HepG2 (cell line): Measurements from ENCODE around the gene ABHD15. TPM values are rescaled to one million over a fixed set of nuclear protein-coding genes. Genes with fewer than 3 reads are reported as not detected.

ENCODE experiments used
- ATF7-NPFF ChIP-seq: sonication (generic); formaldehyde crosslinking; IDR thresholded peaks from 2 replicates; pipeline ENCODE4 v1.8.1; 2023; ENCODE audit warnings: mild to moderate bottlenecking, low read depth, missing genetic modification reagents, moderate library complexity
- BRD4 ChIP-seq: sonication (generic); formaldehyde crosslinking; IDR thresholded peaks from 2 replicates; pipeline ENCODE4 v1.4.0; 2020; ENCODE audit warnings: missing genetic modification reagents
- HOXA3 ChIP-seq: sonication (generic); formaldehyde crosslinking; IDR thresholded peaks from 2 replicates; pipeline ENCODE4 v1.5.0; 2020; ENCODE audit warnings: missing genetic modification reagents
- HOXA5 ChIP-seq: sonication (generic); formaldehyde crosslinking; IDR thresholded peaks from 2 replicates; pipeline ENCODE4 v1.4.0; 2020; ENCODE audit warnings: missing genetic modification reagents
- KDM5B ChIP-seq: sonication (generic); formaldehyde crosslinking; IDR thresholded peaks from 2 replicates; pipeline ENCODE4 v1.4.0; 2020; ENCODE audit warnings: missing genetic modification reagents, mild to moderate bottlenecking, borderline replicate concordance
- PAWR ChIP-seq: sonication (generic); formaldehyde crosslinking; IDR thresholded peaks from 2 replicates; pipeline ENCODE4 v1.4.0; 2020; ENCODE audit warnings: missing genetic modification reagents, mild to moderate bottlenecking, borderline replicate concordance
- RFXAP ChIP-seq: sonication (generic); formaldehyde crosslinking; IDR thresholded peaks from 2 replicates; pipeline ENCODE4 v1.4.0; 2020; ENCODE audit warnings: missing genetic modification reagents, borderline replicate concordance
- RNF2 ChIP-seq: fragments of 450-650 bp; conservative IDR thresholded peaks from 2 replicates; pipeline ENCODE4 v1.6.1; 2016; ENCODE audit warnings: low read depth
- SP5 ChIP-seq: IDR thresholded peaks from 2 replicates; pipeline ENCODE4 v1.6.1; 2016; ENCODE audit warnings: low read depth, borderline replicate concordance
- TAF1 ChIP-seq: sonication (generic); formaldehyde crosslinking; IDR thresholded peaks from 2 replicates; pipeline ENCODE4 v1.4.0; 2020; ENCODE audit warnings: missing genetic modification reagents
- TOE1 ChIP-seq: sonication (generic); formaldehyde crosslinking; IDR thresholded peaks from 2 replicates; pipeline ENCODE4 v1.4.0; 2020; ENCODE audit warnings: mild to moderate bottlenecking, missing genetic modification reagents
- ZBTB42 ChIP-seq: sonication (generic); formaldehyde crosslinking; IDR thresholded peaks from 2 replicates; pipeline ENCODE4 v1.5.0; 2020; ENCODE audit warnings: mild to moderate bottlenecking, missing genetic modification reagents
- ZNF235 ChIP-seq: sonication (generic); formaldehyde crosslinking; IDR thresholded peaks from 2 replicates; pipeline ENCODE4 v1.8.1; 2023; ENCODE audit warnings: mild to moderate bottlenecking, missing genetic modification reagents, borderline replicate concordance
- ZNF282 ChIP-seq: fragments of 450-650 bp; IDR thresholded peaks from 2 replicates; pipeline ENCODE4 v1.6.1; 2018; ENCODE audit not compliant: partially characterized antibody
- ZNF350 ChIP-seq: sonication (generic); formaldehyde crosslinking; IDR thresholded peaks from 2 replicates; pipeline ENCODE4 v1.4.0; 2020; ENCODE audit warnings: mild to moderate bottlenecking, low read depth, missing genetic modification reagents, borderline replicate concordance
- ZNF451 ChIP-seq: sonication (generic); formaldehyde crosslinking; IDR thresholded peaks from 2 replicates; pipeline ENCODE4 v1.5.0; 2020; ENCODE audit warnings: mild to moderate bottlenecking, missing genetic modification reagents
- ZNF558 ChIP-seq: sonication (generic); formaldehyde crosslinking; IDR thresholded peaks from 2 replicates; pipeline ENCODE4 v1.9.0; 2022; ENCODE audit warnings: mild to moderate bottlenecking, missing genetic modification reagents, borderline replicate concordance
- ZNF567 ChIP-seq: sonication (generic); formaldehyde crosslinking; IDR thresholded peaks from 2 replicates; pipeline ENCODE4 v1.8.1; 2023; ENCODE audit warnings: mild to moderate bottlenecking, missing genetic modification reagents, borderline replicate concordance
- ZNF746 ChIP-seq: sonication (generic); formaldehyde crosslinking; IDR thresholded peaks from 2 replicates; pipeline ENCODE4 v1.8.0; 2022; ENCODE audit warnings: mild to moderate bottlenecking, missing genetic modification reagents
- polyA plus RNA-seq, 8 experiments: library from polyadenylated mRNA; depleted of rRNA in 3 of 8; stranded (reverse) in 7 of 8; unstranded in 1 of 8; fragments of >200 nt; fragmentation: Illumina TruSeq in 4 of 8; extraction: Trizol in 4 of 8; gene quantifications; 2 replicates each; pipeline versions ENCODE4 v1.2.1 to v1.2.3, GENCODE V29; 2011 to 2016; ENCODE audit warnings: low read depth in 4 of 8, missing spikeins in 1 of 8, mixed read lengths in 1 of 8; ENCODE audit not compliant: insufficient read depth in 1 of 8
- total RNA-seq, 5 experiments: library from RNA; depleted of rRNA; stranded (reverse); fragments of >200 nt; fragmentation: Illumina TruSeq; extraction: Trizol; gene quantifications; 2 replicates each; pipeline ENCODE4 v1.2.3, GENCODE V29; 2016; ENCODE audit warnings: low read depth in 1 of 5
- TF ChIP-seq, protein P1 (sequence below): sonication (generic); formaldehyde crosslinking; IDR thresholded peaks from 2 replicates; pipeline ENCODE4 v1.9.0; 2021; ENCODE audit warnings: mild to moderate bottlenecking, missing genetic modification reagents
- TF ChIP-seq, protein P2 (sequence below): sonication (generic); formaldehyde crosslinking; IDR thresholded peaks from 2 replicates; pipeline ENCODE4 v1.4.0; 2020; ENCODE audit warnings: missing genetic modification reagents, mild to moderate bottlenecking, borderline replicate concordance

The ABHD15 gene
- total and polyA plus RNA-seq, 2 of the 13 experiments (the other 11 are each of a cell fraction or from before 2014, with no cell fraction given) = 2.4 to 7.7 TPM

DNA sequence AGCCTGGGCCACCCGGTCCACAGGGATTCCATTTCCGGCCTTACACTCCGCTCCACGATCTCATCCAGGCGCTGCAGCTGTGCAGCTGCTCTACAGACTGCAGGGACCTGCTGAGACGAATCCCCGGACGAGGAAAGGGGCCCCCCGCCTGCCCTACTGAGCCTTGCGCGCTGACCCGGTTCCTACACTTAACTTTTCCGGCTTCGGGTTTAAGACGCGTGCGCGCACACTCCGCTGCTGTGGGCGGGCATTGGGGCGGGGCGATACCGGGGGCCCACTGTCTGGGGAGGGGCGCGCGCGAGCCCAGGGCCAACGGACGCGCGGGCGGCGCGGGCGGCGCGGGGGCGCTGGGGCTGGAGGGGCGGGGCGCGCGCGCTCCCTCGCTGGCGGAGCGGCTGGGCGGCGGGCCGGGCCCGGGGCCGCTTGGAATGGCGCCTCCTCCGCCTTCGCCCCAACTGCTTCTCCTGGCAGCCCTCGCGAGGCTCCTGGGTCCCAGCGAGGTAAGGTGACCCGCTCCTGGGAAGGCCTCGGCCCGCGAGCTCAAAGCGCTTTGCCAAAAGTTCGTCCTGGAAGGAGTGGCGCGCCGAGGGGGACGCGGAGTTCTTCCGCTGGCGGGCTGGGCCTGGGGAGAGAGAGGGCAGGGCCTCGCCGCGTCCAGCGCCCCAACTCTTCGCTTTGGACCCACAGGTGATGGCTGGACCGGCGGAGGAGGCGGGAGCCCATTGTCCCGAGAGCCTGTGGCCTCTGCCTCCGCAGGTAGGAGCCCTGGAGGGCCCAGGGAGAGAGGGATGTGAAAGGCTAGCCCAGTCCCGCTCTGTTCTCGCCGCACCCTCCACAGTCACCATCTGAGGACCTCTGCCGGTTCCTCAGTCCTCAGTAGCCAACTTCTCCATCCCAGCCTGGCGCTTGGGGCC lies 1.8 kb upstream of the ABHD15 start, which contains the start of gene TP53I13 (continued):
- peak; percentile 84; the same call in 1 of the 2 replicates for TF ChIP-seq ZNF558 (CRISPR knock-in tag)
- no peak for TF ChIP-seq TOE1 (CRISPR knock-in tag)
- no peak for TF ChIP-seq PAWR (CRISPR knock-in tag)
- no peak for TF ChIP-seq ZNF282
- peak; percentile 63 for TF ChIP-seq TAF1
- TF ChIP-seq BRD4 (CRISPR knock-in tag) = no peak
- TF ChIP-seq ATF7-NPFF = 0 out of 2 replicates have a peak, but pooled peaks have one; percentile 63
- no peak; the same call in 1 of the 2 replicates for TF ChIP-seq ZNF350 (CRISPR knock-in tag)
- peak; percentile 73 for TF ChIP-seq SP5 (CRISPR knock-in tag)
- TF ChIP-seq RNF2 = no peak
- TF ChIP-seq, protein P1, sequence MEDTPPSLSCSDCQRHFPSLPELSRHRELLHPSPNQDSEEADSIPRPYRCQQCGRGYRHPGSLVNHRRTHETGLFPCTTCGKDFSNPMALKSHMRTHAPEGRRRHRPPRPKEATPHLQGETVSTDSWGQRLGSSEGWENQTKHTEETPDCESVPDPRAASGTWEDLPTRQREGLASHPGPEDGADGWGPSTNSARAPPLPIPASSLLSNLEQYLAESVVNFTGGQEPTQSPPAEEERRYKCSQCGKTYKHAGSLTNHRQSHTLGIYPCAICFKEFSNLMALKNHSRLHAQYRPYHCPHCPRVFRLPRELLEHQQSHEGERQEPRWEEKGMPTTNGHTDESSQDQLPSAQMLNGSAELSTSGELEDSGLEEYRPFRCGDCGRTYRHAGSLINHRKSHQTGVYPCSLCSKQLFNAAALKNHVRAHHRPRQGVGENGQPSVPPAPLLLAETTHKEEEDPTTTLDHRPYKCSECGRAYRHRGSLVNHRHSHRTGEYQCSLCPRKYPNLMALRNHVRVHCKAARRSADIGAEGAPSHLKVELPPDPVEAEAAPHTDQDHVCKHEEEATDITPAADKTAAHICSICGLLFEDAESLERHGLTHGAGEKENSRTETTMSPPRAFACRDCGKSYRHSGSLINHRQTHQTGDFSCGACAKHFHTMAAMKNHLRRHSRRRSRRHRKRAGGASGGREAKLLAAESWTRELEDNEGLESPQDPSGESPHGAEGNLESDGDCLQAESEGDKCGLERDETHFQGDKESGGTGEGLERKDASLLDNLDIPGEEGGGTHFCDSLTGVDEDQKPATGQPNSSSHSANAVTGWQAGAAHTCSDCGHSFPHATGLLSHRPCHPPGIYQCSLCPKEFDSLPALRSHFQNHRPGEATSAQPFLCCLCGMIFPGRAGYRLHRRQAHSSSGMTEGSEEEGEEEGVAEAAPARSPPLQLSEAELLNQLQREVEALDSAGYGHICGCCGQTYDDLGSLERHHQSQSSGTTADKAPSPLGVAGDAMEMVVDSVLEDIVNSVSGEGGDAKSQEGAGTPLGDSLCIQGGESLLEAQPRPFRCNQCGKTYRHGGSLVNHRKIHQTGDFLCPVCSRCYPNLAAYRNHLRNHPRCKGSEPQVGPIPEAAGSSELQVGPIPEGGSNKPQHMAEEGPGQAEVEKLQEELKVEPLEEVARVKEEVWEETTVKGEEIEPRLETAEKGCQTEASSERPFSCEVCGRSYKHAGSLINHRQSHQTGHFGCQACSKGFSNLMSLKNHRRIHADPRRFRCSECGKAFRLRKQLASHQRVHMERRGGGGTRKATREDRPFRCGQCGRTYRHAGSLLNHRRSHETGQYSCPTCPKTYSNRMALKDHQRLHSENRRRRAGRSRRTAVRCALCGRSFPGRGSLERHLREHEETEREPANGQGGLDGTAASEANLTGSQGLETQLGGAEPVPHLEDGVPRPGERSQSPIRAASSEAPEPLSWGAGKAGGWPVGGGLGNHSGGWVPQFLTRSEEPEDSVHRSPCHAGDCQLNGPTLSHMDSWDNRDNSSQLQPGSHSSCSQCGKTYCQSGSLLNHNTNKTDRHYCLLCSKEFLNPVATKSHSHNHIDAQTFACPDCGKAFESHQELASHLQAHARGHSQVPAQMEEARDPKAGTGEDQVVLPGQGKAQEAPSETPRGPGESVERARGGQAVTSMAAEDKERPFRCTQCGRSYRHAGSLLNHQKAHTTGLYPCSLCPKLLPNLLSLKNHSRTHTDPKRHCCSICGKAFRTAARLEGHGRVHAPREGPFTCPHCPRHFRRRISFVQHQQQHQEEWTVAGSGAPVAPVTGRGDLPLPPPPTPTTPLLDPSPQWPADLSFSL (CRISPR knock-in tag) = no peak
- TF ChIP-seq HOXA5 (CRISPR knock-in tag) = no peak
- peak; percentile 8; the same call in 1 of the 2 replicates for TF ChIP-seq HOXA3
- no peak for TF ChIP-seq ZNF451 (CRISPR knock-in tag)
- TF ChIP-seq KDM5B (CRISPR knock-in tag) = peak; percentile 69; the same call in 1 of the 2 replicates
- TF ChIP-seq, protein P2, sequence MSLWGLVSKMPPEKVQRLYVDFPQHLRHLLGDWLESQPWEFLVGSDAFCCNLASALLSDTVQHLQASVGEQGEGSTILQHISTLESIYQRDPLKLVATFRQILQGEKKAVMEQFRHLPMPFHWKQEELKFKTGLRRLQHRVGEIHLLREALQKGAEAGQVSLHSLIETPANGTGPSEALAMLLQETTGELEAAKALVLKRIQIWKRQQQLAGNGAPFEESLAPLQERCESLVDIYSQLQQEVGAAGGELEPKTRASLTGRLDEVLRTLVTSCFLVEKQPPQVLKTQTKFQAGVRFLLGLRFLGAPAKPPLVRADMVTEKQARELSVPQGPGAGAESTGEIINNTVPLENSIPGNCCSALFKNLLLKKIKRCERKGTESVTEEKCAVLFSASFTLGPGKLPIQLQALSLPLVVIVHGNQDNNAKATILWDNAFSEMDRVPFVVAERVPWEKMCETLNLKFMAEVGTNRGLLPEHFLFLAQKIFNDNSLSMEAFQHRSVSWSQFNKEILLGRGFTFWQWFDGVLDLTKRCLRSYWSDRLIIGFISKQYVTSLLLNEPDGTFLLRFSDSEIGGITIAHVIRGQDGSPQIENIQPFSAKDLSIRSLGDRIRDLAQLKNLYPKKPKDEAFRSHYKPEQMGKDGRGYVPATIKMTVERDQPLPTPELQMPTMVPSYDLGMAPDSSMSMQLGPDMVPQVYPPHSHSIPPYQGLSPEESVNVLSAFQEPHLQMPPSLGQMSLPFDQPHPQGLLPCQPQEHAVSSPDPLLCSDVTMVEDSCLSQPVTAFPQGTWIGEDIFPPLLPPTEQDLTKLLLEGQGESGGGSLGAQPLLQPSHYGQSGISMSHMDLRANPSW (CRISPR knock-in tag) = no peak
- TF ChIP-seq ZNF235 = peak; percentile 68
- no peak for TF ChIP-seq ZNF567 (CRISPR knock-in tag)
- TF ChIP-seq ZBTB42 (CRISPR knock-in tag) = no peak
- TF ChIP-seq RFXAP = peak; percentile 36; the same call in 1 of the 2 replicates
- TF ChIP-seq ZNF746 (CRISPR knock-in tag) = no peak; the same call in 1 of the 2 replicates
